ENCODE measurements around the gene KIRREL3. TPM values are rescaled to one million over a fixed set of nuclear protein-coding genes. Genes with fewer than 3 reads are reported as not detected.

KIRREL3 gene
- total RNA-seq, 1 donor from 2014 or later: under 0.01 TPM

- Histone ChIP-seq H3K4me3 (ENCODE audit: low read length in 3 of 3) (no peak overlapping the region), H3K9ac (ENCODE audit: low read depth in 1 of 3, low read length in 3 of 3) (no peak overlapping the region), H3K36me3 (ENCODE audit: control insufficient read depth in 3 of 3, insufficient read depth in 3 of 3, low read length in 3 of 3) (no peaks in the 10 kb centered on the region), H3K4me1 (ENCODE audit: control insufficient read depth in 3 of 3, insufficient read depth in 3 of 3, low read length in 3 of 3) (peaks cover 0 to 3% (median 3%) of the 10 kb centered on the region in 3 donors), H3K27me3 (ENCODE audit: control insufficient read depth in 3 of 3, insufficient read depth in 3 of 3, low read length in 3 of 3) (peaks cover 20 to 37% (median 34%) of the 10 kb centered on the region in 3 donors), H3K9me3 (ENCODE audit: control insufficient read depth in 3 of 3, low read length in 3 of 3) (no peaks in the 10 kb centered on the region), H3K27ac (ENCODE audit: low read depth, low read length) (no peak overlapping the region)
Observed at GRCh38 chr11:126544108-126545056, 456.2 kb downstream of the KIRREL3 start.

- peaks cover 22 to 36% (median 34%) of the 10 kb centered on the region in 3 donors for H3K27me3 ChIP-seq (ENCODE audit: control insufficient read depth in 3 of 3, insufficient read depth in 3 of 3, low read length in 3 of 3)
- H3K27ac ChIP-seq (ENCODE audit: low read depth, low read length): no peak overlapping the region
- H3K9ac ChIP-seq (ENCODE audit: low read depth in 1 of 3, low read length in 3 of 3): no peak overlapping the region
- H3K4me1 ChIP-seq (ENCODE audit: control insufficient read depth in 3 of 3, insufficient read depth in 3 of 3, low read length in 3 of 3): peaks cover 0 to 3% (median 3%) of the 10 kb centered on the region in 3 donors
- no peak overlapping the region for H3K4me3 ChIP-seq (ENCODE audit: low read length in 3 of 3)
- no peaks in the 10 kb centered on the region for H3K9me3 ChIP-seq (ENCODE audit: control insufficient read depth in 3 of 3, low read length in 3 of 3)
- no peaks in the 10 kb centered on the region for H3K36me3 ChIP-seq (ENCODE audit: control insufficient read depth in 3 of 3, insufficient read depth in 3 of 3, low read length in 3 of 3)
Observed at GRCh38 chr11:126543691-126544090, 456.9 kb downstream of the KIRREL3 start.

GRCh38 chr11:126542334-126543015 is 458.1 kb downstream of the KIRREL3 start:
- no peaks in the 10 kb centered on the region for H3K9me3 ChIP-seq (ENCODE audit: control insufficient read depth in 3 of 3, low read length in 3 of 3)
- no peak overlapping the region for H3K27ac ChIP-seq (ENCODE audit: low read depth, low read length)
- peaks cover 0 to 3% (median 3%) of the 10 kb centered on the region in 3 donors for H3K4me1 ChIP-seq (ENCODE audit: control insufficient read depth in 3 of 3, insufficient read depth in 3 of 3, low read length in 3 of 3)
- H3K36me3 ChIP-seq (ENCODE audit: control insufficient read depth in 3 of 3, insufficient read depth in 3 of 3, low read length in 3 of 3): no peaks in the 10 kb centered on the region
- H3K27me3 ChIP-seq (ENCODE audit: control insufficient read depth in 3 of 3, insufficient read depth in 3 of 3, low read length in 3 of 3): peaks cover 18 to 38% (median 35%) of the 10 kb centered on the region in 3 donors
- no peak overlapping the region for H3K4me3 ChIP-seq (ENCODE audit: low read length in 3 of 3)
- H3K9ac ChIP-seq (ENCODE audit: low read depth in 1 of 3, low read length in 3 of 3): no peak overlapping the region

DNA sequence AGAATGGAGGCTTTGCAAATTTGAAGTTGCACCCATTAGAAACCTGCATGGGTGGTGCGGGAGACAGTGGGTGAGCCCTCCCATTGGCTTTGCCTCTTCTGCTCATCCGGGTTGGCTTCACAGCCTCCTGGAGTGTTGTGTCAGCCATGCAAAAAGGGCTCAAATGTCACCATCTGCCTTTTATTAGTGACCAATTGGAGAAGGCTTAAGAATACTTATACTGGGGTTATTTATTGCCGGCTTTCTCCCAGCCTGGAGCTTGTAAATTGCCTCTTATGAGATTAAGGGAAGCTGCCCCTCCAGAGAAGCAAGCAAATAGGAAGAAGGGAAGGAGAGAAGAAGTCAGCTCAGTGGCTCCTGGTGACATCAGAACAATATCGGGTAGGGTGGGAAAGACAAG is 462.5 kb downstream of the KIRREL3 start:
- no peaks in the 10 kb centered on the region for H3K4me1 ChIP-seq (ENCODE audit: control insufficient read depth in 3 of 3, insufficient read depth in 3 of 3, low read length in 3 of 3)
- H3K36me3 ChIP-seq (ENCODE audit: control insufficient read depth in 3 of 3, insufficient read depth in 3 of 3, low read length in 3 of 3): no peaks in the 10 kb centered on the region
- no peak overlapping the region for H3K4me3 ChIP-seq (ENCODE audit: low read length in 3 of 3)
- H3K9ac ChIP-seq (ENCODE audit: low read depth in 1 of 3, low read length in 3 of 3): no peak overlapping the region
- no peaks in the 10 kb centered on the region for H3K9me3 ChIP-seq (ENCODE audit: control insufficient read depth in 3 of 3, low read length in 3 of 3)
- H3K27me3 ChIP-seq (ENCODE audit: control insufficient read depth in 3 of 3, insufficient read depth in 3 of 3, low read length in 3 of 3): peaks cover 12 to 31% (median 27%) of the 10 kb centered on the region in 3 donors
- H3K27ac ChIP-seq (ENCODE audit: low read depth, low read length): no peak overlapping the region

DNA sequence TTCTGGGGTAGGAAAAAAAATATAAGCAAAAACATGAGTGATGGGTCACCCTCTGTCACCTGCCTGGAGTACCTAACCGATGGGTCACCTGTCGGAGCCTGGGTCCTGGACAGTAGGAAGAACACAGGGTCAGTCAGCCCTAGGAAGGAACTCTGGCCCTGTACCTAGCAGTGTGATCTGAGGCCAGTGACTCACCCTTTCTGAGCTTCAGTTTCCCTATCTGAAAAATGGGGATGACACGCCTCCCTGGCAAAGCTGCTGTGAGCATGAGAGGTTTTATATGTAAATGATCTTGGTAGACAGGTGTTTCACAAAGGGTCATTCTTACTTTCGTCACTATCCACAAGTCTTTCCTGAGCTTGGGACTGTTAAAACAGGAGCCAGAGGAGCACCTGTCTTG is 463.1 kb downstream of the KIRREL3 start:
- Histone ChIP-seq H3K4me1 (ENCODE audit: control insufficient read depth in 3 of 3, insufficient read depth in 3 of 3, low read length in 3 of 3) (no peaks in the 10 kb centered on the region), H3K27me3 (ENCODE audit: control insufficient read depth in 3 of 3, insufficient read depth in 3 of 3, low read length in 3 of 3) (peaks cover 10 to 27% (median 27%) of the 10 kb centered on the region in 3 donors)

DNA sequence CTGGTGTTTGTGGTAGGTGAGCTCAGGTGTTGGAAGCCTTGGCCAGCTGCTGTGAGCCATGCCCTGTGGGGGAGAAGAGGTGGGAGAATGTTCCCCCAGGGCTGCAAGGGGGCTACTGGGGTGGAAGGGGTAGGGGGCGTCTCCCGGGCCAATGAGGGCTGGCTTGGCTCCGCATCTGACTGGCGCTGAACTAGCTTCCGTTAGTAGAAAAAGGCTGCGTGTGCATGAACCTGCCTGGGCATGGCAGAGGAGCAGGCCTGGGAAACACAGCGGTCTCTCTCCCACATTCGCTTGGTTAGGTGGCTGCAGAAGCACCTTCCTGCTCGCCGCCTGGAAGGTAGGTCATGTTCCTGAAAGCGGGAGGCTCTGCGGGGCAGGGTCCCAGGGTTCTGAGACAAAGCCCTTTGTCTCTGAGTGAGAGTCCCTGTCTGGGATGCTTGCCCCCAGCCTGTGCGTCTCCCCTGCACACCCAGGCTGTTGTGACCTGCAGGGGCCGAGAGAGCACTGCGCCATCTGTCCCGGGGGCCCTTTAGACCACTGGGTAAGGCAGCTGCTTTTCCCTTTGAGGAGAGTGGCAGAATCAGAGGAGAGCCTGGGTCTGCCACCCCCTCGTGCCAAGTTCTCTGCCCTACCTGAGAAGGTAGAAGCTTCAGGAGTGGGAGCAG is 466.3 kb downstream of the KIRREL3 start:
- no peak overlapping the region for H3K4me3 ChIP-seq (ENCODE audit: low read length in 3 of 3)
- H3K27ac ChIP-seq (ENCODE audit: low read depth, low read length): no peak overlapping the region
- H3K27me3 ChIP-seq (ENCODE audit: control insufficient read depth in 3 of 3, insufficient read depth in 3 of 3, low read length in 3 of 3): peaks cover 10 to 25% (median 24%) of the 10 kb centered on the region in 3 donors
- no peaks in the 10 kb centered on the region for H3K4me1 ChIP-seq (ENCODE audit: control insufficient read depth in 3 of 3, insufficient read depth in 3 of 3, low read length in 3 of 3)
- no peaks in the 10 kb centered on the region for H3K36me3 ChIP-seq (ENCODE audit: control insufficient read depth in 3 of 3, insufficient read depth in 3 of 3, low read length in 3 of 3)
- no peak overlapping the region for H3K9ac ChIP-seq (ENCODE audit: low read depth in 1 of 3, low read length in 3 of 3)
- no peaks in the 10 kb centered on the region for H3K9me3 ChIP-seq (ENCODE audit: control insufficient read depth in 3 of 3, low read length in 3 of 3)

More for the DNA sequence above, 463.1 kb downstream of the KIRREL3 start:
- Histone ChIP-seq H3K9ac (ENCODE audit: low read depth in 1 of 3, low read length in 3 of 3) (no peak overlapping the region), H3K36me3 (ENCODE audit: control insufficient read depth in 3 of 3, insufficient read depth in 3 of 3, low read length in 3 of 3) (no peaks in the 10 kb centered on the region), H3K4me3 (ENCODE audit: low read length in 3 of 3) (no peak overlapping the region), H3K27ac (ENCODE audit: low read depth, low read length) (no peak overlapping the region), H3K9me3 (ENCODE audit: control insufficient read depth in 3 of 3, low read length in 3 of 3) (no peaks in the 10 kb centered on the region)

DNA sequence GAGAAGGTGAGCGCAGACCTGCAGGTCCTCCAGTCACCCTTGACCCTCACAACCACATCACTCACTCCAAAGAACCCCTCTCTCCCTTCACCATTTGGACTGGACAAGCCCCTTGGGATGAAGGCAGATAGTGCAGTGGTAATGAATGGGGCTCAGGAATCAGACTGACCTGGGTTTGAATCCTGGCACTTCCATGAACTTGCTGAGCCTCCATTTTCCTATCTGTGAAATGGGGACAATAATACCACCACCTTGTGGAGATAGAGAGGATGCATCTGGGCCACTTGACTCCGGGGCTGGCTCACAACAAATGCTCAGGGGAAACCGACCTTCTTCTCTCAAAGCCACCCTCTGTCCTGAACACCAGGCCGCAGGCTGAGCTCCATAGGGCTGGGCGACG is 467.0 kb downstream of the KIRREL3 start:
- no peak overlapping the region for H3K9ac ChIP-seq (ENCODE audit: low read depth in 1 of 3, low read length in 3 of 3)
- no peaks in the 10 kb centered on the region for H3K9me3 ChIP-seq (ENCODE audit: control insufficient read depth in 3 of 3, low read length in 3 of 3)
- peaks cover 8 to 22% (median 22%) of the 10 kb centered on the region in 3 donors for H3K27me3 ChIP-seq (ENCODE audit: control insufficient read depth in 3 of 3, insufficient read depth in 3 of 3, low read length in 3 of 3)
- no peak overlapping the region for H3K27ac ChIP-seq (ENCODE audit: low read depth, low read length)
- no peaks in the 10 kb centered on the region for H3K36me3 ChIP-seq (ENCODE audit: control insufficient read depth in 3 of 3, insufficient read depth in 3 of 3, low read length in 3 of 3)
- no peak overlapping the region for H3K4me3 ChIP-seq (ENCODE audit: low read length in 3 of 3)
- no peaks in the 10 kb centered on the region for H3K4me1 ChIP-seq (ENCODE audit: control insufficient read depth in 3 of 3, insufficient read depth in 3 of 3, low read length in 3 of 3)

- H3K4me1 ChIP-seq (ENCODE audit: control insufficient read depth in 3 of 3, insufficient read depth in 3 of 3, low read length in 3 of 3): no peaks in the 10 kb centered on the region
- H3K27ac ChIP-seq (ENCODE audit: low read depth, low read length): no peak overlapping the region
- H3K4me3 ChIP-seq (ENCODE audit: low read length in 3 of 3): no peak overlapping the region
- no peaks in the 10 kb centered on the region for H3K9me3 ChIP-seq (ENCODE audit: control insufficient read depth in 3 of 3, low read length in 3 of 3)
- no peak overlapping the region for H3K9ac ChIP-seq (ENCODE audit: low read depth in 1 of 3, low read length in 3 of 3)
- no peaks in the 10 kb centered on the region for H3K36me3 ChIP-seq (ENCODE audit: control insufficient read depth in 3 of 3, insufficient read depth in 3 of 3, low read length in 3 of 3)
- peaks cover 0 to 30% (median 12%) of the 10 kb centered on the region in 3 donors for H3K27me3 ChIP-seq (ENCODE audit: control insufficient read depth in 3 of 3, insufficient read depth in 3 of 3, low read length in 3 of 3)
Observed at GRCh38 chr11:126530416-126530815, 470.2 kb downstream of the KIRREL3 start.

GRCh38 chr11:126529037-126529436 is 471.5 kb downstream of the KIRREL3 start:
- H3K27me3 ChIP-seq (ENCODE audit: control insufficient read depth in 3 of 3, insufficient read depth in 3 of 3, low read length in 3 of 3): peaks cover 0 to 26% (median 12%) of the 10 kb centered on the region in 3 donors

More at GRCh38 chr11:126529037-126529436, 471.5 kb downstream of the KIRREL3 start:
- H3K27ac ChIP-seq (ENCODE audit: low read depth, low read length): no peak overlapping the region
- no peaks in the 10 kb centered on the region for H3K4me1 ChIP-seq (ENCODE audit: control insufficient read depth in 3 of 3, insufficient read depth in 3 of 3, low read length in 3 of 3)
- H3K4me3 ChIP-seq (ENCODE audit: low read length in 3 of 3): no peak overlapping the region
- no peaks in the 10 kb centered on the region for H3K36me3 ChIP-seq (ENCODE audit: control insufficient read depth in 3 of 3, insufficient read depth in 3 of 3, low read length in 3 of 3)
- no peaks in the 10 kb centered on the region for H3K9me3 ChIP-seq (ENCODE audit: control insufficient read depth in 3 of 3, low read length in 3 of 3)
- H3K9ac ChIP-seq (ENCODE audit: low read depth in 1 of 3, low read length in 3 of 3): no peak overlapping the region
